ENCODE data around the gene DUSP8. TPM values are rescaled to one million over a fixed set of nuclear protein-coding genes. Genes with fewer than 3 reads are reported as not detected.

Gene DUSP8
- total and polyA plus RNA-seq, 4 donors = 2.0 to 17.0 (median 6.3) TPM

- WGBS, 2 donors = 44 to 56% methylated on average over 29 of the region's 29 CpGs
- no peak for TF ChIP-seq CTCF (IDR thresholded peaks at IDR 0.05; ENCODE audit: control extremely low read depth, extremely low read depth)
- H3K4me3 ChIP-seq = no peak overlapping the region
These were observed 13.9 kb downstream of the DUSP8 start for GRCh38 chr11:1557904-1558774.

GRCh38 chr11:1557051-1557884, 14.8 kb downstream of the DUSP8 start:
- Histone ChIP-seq H3K4me1 (ENCODE audit: control insufficient read depth in 5 of 5, insufficient read depth in 5 of 5, low read length in 5 of 5) (peaks cover 0 to 24% (median 16%) of the 10 kb centered on the region in 5 donors), H3K27ac (ENCODE audit: low read depth in 1 of 2, low read length in 1 of 2) (peak overlapping the region in 1 of 2 donors; percentile 21), H3K9ac (ENCODE audit: insufficient read depth in 1 of 2, low read length in 2 of 2) (no peak overlapping the region), H3K36me3 (ENCODE audit: control insufficient read depth in 4 of 4, insufficient read depth in 4 of 4, low read length in 4 of 4) (peaks cover 0 to 27% (median 2%) of the 10 kb centered on the region in 4 donors), H3K4me3 (no peak overlapping the region), H3K9me3 (ENCODE audit: control insufficient read depth in 4 of 4, insufficient read depth in 3 of 4, low read length in 3 of 4) (no peaks in the 10 kb centered on the region), H3K27me3 (ENCODE audit: control insufficient read depth in 3 of 3, insufficient read depth in 3 of 3, low read length in 2 of 3) (peaks cover 5 to 13% (median 10%) of the 10 kb centered on the region in 3 donors)
- TF ChIP-seq CTCF (IDR thresholded peaks at IDR 0.05; ENCODE audit: control extremely low read depth, extremely low read depth) = no peak
- ATAC-seq (ENCODE audit: insufficient read depth, low FRiP score) = no peak
- no peak for DNase-seq
- 83 to 89% methylated on average over 48 to 74 of the region's 74 CpGs for WGBS, 2 donors

More at GRCh38 chr11:1557904-1558774, 13.9 kb downstream of the DUSP8 start:
- no peak for ATAC-seq (ENCODE audit: insufficient read depth, low FRiP score)
- H3K4me1 ChIP-seq (ENCODE audit: control insufficient read depth in 5 of 5, insufficient read depth in 5 of 5, low read length in 5 of 5) = peaks cover 0 to 24% (median 16%) of the 10 kb centered on the region in 5 donors
- H3K27me3 ChIP-seq (ENCODE audit: control insufficient read depth in 3 of 3, insufficient read depth in 3 of 3, low read length in 2 of 3) = peaks cover 0 to 10% (median 8%) of the 10 kb centered on the region in 3 donors
- H3K9me3 ChIP-seq (ENCODE audit: control insufficient read depth in 4 of 4, insufficient read depth in 3 of 4, low read length in 3 of 4) = no peaks in the 10 kb centered on the region
- DNase-seq = peak; percentile 71 to 80 (median 75)
- H3K27ac ChIP-seq (ENCODE audit: low read depth in 1 of 2, low read length in 1 of 2) = peak overlapping the region; percentile 72 to 79
- H3K36me3 ChIP-seq (ENCODE audit: control insufficient read depth in 4 of 4, insufficient read depth in 4 of 4, low read length in 4 of 4) = peaks cover 0 to 27% (median 2%) of the 10 kb centered on the region in 4 donors
- H3K9ac ChIP-seq (ENCODE audit: insufficient read depth in 1 of 2, low read length in 2 of 2) = no peak overlapping the region

- DNase-seq = peak in 2 of 3 donors; percentile 43 to 51
- ATAC-seq (ENCODE audit: insufficient read depth, low FRiP score) = no peak
- no peak overlapping the region for H3K27ac ChIP-seq (ENCODE audit: low read depth in 1 of 2, low read length in 1 of 2)
- H3K27me3 ChIP-seq (ENCODE audit: control insufficient read depth in 3 of 3, insufficient read depth in 3 of 3, low read length in 2 of 3) = peaks cover 5 to 15% (median 10%) of the 10 kb centered on the region in 3 donors
- no peak for TF ChIP-seq CTCF (IDR thresholded peaks at IDR 0.05; ENCODE audit: control extremely low read depth, extremely low read depth)
- H3K9ac ChIP-seq (ENCODE audit: insufficient read depth in 1 of 2, low read length in 2 of 2) = no peak overlapping the region
- WGBS, 2 donors = 43 to 65% methylated on average over 51 to 63 of the region's 63 CpGs
- no peak overlapping the region for H3K4me3 ChIP-seq
- H3K4me1 ChIP-seq (ENCODE audit: control insufficient read depth in 5 of 5, insufficient read depth in 5 of 5, low read length in 5 of 5) = peaks cover 0 to 24% (median 16%) of the 10 kb centered on the region in 5 donors
- H3K9me3 ChIP-seq (ENCODE audit: control insufficient read depth in 4 of 4, insufficient read depth in 3 of 4, low read length in 3 of 4) = no peaks in the 10 kb centered on the region
- H3K36me3 ChIP-seq (ENCODE audit: control insufficient read depth in 4 of 4, insufficient read depth in 4 of 4, low read length in 4 of 4) = peaks cover 0 to 22% (median 2%) of the 10 kb centered on the region in 4 donors
These were observed 15.7 kb downstream of the DUSP8 start for GRCh38 chr11:1556278-1556902.
